ENCODE measurements around the gene RSPH1.

DNA sequence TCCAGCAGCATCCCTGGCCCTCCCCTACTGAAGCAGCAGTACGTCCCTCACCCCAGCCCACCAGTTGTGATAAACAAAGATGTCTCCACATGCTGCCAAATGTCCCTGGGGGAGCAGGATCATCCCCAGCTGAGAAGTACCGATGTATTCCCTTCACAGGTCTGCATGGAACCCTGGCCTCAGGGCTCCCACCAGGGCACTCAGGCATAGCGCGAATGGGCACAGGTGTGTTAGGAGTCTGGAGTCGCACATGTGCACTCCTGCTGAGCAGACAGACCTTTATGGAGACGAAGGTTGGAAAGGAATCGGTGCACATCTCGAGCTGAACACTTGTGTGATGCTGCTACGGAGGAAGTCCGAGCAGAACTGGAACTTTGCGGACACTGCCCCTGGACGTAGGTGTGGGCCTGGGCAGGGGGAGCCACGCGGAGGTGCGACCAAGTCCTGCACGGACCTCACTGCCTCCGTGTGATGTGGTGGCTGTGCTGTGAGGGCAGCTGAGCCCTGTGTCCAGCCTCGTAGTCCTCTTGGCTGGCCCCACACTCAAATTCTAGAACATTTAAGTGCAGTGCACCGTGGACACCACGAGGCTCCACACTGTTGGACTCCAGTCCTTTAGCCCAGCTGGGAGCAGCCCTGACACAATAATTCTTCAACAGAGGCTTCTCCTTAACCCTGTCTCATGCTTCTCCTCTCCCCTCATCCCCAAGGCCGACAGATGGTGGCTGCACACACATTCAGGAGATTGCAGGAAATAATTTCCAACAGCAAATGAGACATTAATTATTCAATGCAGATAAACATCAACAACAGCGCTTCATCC lies 43.4 kb downstream of the RSPH1 start:
- TF ChIP-seq, protein P1, sequence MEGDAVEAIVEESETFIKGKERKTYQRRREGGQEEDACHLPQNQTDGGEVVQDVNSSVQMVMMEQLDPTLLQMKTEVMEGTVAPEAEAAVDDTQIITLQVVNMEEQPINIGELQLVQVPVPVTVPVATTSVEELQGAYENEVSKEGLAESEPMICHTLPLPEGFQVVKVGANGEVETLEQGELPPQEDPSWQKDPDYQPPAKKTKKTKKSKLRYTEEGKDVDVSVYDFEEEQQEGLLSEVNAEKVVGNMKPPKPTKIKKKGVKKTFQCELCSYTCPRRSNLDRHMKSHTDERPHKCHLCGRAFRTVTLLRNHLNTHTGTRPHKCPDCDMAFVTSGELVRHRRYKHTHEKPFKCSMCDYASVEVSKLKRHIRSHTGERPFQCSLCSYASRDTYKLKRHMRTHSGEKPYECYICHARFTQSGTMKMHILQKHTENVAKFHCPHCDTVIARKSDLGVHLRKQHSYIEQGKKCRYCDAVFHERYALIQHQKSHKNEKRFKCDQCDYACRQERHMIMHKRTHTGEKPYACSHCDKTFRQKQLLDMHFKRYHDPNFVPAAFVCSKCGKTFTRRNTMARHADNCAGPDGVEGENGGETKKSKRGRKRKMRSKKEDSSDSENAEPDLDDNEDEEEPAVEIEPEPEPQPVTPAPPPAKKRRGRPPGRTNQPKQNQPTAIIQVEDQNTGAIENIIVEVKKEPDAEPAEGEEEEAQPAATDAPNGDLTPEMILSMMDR (IDR thresholded peaks at IDR 0.05; ENCODE audit: low read depth, low read length, poor library complexity, severe bottlenecking): no peak
- no peak for TF ChIP-seq EZH2phosphoT487 (IDR thresholded peaks at IDR 0.05; ENCODE audit: borderline replicate concordance, low read length)
